ENCODE results near the gene ZNF462.

Gene ZNF462

DNA sequence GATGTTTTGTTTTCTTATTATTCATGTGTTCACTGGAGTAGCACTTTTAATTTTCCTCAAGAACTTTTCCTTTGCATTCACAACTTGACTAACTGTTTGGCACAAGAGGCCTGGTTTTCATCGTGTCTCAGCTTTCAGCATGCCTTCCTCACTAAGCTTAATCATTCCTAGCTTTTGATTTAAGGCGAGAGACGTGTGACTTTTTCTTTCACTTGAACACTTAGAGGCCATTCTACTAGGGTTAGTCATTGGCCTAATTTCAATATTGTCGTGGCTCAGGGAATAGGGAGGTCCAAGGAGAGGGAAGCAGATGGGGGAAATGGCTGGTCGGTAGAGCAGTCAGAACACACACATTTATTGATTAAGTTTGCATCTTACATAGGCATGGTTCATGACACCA is 94.0 kb downstream of the ZNF462 start:
- Histone ChIP-seq H3K27ac (ENCODE audit: poor library complexity, severe bottlenecking) (no peak overlapping the region), H3K36me3 (ENCODE audit: low read depth) (peaks cover 55% of the 10 kb centered on the region), H3K4me1 (ENCODE audit: insufficient read depth, poor library complexity, severe bottlenecking) (peaks cover 23% of the 10 kb centered on the region), H3K4me3 (ENCODE audit: severe bottlenecking) (no peak overlapping the region), H3K27me3 (ENCODE audit: insufficient read depth, poor library complexity, severe bottlenecking) (no peaks in the 10 kb centered on the region), H3K9me3 (ENCODE audit: severe bottlenecking) (no peaks in the 10 kb centered on the region)
- TF ChIP-seq, protein P1, sequence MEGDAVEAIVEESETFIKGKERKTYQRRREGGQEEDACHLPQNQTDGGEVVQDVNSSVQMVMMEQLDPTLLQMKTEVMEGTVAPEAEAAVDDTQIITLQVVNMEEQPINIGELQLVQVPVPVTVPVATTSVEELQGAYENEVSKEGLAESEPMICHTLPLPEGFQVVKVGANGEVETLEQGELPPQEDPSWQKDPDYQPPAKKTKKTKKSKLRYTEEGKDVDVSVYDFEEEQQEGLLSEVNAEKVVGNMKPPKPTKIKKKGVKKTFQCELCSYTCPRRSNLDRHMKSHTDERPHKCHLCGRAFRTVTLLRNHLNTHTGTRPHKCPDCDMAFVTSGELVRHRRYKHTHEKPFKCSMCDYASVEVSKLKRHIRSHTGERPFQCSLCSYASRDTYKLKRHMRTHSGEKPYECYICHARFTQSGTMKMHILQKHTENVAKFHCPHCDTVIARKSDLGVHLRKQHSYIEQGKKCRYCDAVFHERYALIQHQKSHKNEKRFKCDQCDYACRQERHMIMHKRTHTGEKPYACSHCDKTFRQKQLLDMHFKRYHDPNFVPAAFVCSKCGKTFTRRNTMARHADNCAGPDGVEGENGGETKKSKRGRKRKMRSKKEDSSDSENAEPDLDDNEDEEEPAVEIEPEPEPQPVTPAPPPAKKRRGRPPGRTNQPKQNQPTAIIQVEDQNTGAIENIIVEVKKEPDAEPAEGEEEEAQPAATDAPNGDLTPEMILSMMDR (IDR thresholded peaks at IDR 0.05; ENCODE audit: poor library complexity, severe bottlenecking), result no peak
- ATAC-seq (ENCODE audit: low read depth) (no peak), DNase-seq (ENCODE audit: low spot score) (no peak)

DNA sequence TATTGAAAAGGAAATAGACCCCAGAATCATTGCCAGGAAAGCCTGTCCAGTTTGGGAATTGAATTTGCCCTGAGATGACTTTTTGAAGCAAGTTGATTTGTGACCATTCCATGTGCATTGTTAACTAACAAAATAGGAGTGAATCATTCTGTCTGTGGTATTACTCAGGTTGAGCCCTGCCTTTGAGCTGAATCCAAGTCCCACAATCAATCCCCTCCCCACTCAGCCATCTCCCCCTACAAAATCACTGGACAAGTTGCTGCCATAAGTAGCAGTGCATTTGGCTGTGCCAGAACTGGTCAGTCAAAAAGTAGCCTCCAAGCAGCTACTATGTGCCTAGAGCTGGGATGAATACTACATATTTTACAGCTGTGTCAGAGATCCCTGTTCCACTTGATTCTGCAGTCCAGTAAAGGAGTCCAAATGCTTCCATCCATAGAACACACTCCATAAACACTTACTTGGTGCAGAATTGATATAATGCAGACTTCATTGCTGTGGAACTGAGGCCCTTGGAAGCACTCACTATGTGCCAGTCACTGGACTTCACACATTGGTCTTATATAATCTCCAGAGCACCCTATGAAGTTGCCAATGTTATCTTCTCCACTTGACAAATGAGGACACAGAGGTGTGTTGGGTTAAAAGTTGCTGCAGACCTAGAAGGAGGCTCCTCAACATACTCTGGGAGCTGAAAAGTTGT is 96.1 kb downstream of the ZNF462 start:
- no peak overlapping the region for H3K27ac ChIP-seq (ENCODE audit: poor library complexity, severe bottlenecking)
- TF ChIP-seq, protein P1 (IDR thresholded peaks at IDR 0.05; ENCODE audit: poor library complexity, severe bottlenecking), result no peak
- DNase-seq (ENCODE audit: low spot score) (no peak), ATAC-seq (ENCODE audit: low read depth) (peak; percentile 59; the same call in 2 of the 3 replicates)
- H3K9me3 ChIP-seq (ENCODE audit: severe bottlenecking), result no peaks in the 10 kb centered on the region
- H3K4me3 ChIP-seq (ENCODE audit: severe bottlenecking), result no peak overlapping the region
- peaks cover 29% of the 10 kb centered on the region for H3K4me1 ChIP-seq (ENCODE audit: insufficient read depth, poor library complexity, severe bottlenecking)
- peaks cover 59% of the 10 kb centered on the region for H3K36me3 ChIP-seq (ENCODE audit: low read depth)
- H3K27me3 ChIP-seq (ENCODE audit: insufficient read depth, poor library complexity, severe bottlenecking), result no peaks in the 10 kb centered on the region

DNA sequence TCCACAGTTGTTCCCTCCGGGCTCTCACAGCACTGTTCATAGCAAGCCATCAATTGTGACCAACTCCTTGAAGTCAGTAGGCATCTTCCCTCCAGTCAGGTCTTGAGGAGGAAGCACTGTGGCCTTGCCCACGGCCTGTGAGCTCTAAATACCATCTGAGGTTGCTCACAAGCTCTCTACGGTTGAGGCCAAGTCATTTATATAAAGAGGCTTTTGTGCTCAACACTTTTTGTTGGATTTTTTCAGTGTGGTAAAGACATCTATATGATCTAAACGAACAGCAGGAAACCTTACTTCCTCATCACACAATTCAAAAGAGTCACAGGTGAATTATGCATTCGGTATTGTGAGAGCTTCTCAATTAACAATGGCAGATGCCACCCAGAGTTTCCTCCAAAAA is 97.3 kb downstream of the ZNF462 start:
- no peaks in the 10 kb centered on the region for H3K27me3 ChIP-seq (ENCODE audit: insufficient read depth, poor library complexity, severe bottlenecking)
- no peak overlapping the region for H3K27ac ChIP-seq (ENCODE audit: poor library complexity, severe bottlenecking)
- no peak for ATAC-seq (ENCODE audit: low read depth)
- H3K36me3 ChIP-seq (ENCODE audit: low read depth), result peaks cover 58% of the 10 kb centered on the region
- no peaks in the 10 kb centered on the region for H3K9me3 ChIP-seq (ENCODE audit: severe bottlenecking)
- H3K4me1 ChIP-seq (ENCODE audit: insufficient read depth, poor library complexity, severe bottlenecking), result peaks cover 30% of the 10 kb centered on the region
- no peak for DNase-seq (ENCODE audit: low spot score)
- TF ChIP-seq, protein P1 (IDR thresholded peaks at IDR 0.05; ENCODE audit: poor library complexity, severe bottlenecking), result no peak
- no peak overlapping the region for H3K4me3 ChIP-seq (ENCODE audit: severe bottlenecking)

DNA sequence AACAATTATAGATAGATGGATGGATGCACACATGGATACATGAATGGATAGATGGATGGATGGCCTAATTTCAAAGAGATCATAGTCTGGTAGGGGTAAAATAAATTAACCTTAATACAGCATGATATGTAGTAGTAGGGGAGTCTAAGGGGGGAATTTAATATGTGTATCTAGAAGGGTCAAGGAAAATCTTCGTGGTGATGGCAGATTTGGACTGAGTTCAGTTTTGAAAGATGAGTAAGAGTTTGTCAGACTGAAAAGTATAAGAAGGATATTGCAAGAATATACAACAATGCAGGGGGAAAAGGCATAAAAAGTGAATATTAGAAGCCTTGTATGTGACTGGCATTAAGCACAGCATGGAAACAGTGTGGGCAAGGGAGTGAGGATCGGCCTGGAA is 98.7 kb downstream of the ZNF462 start:
- peaks cover 35% of the 10 kb centered on the region for H3K4me1 ChIP-seq (ENCODE audit: insufficient read depth, poor library complexity, severe bottlenecking)
- H3K9me3 ChIP-seq (ENCODE audit: severe bottlenecking), result no peaks in the 10 kb centered on the region
- TF ChIP-seq, protein P1 (IDR thresholded peaks at IDR 0.05; ENCODE audit: poor library complexity, severe bottlenecking), result no peak
- DNase-seq (ENCODE audit: low spot score), result no peak
- H3K36me3 ChIP-seq (ENCODE audit: low read depth), result peaks cover 61% of the 10 kb centered on the region
- no peak; the same call in 2 of the 3 replicates for ATAC-seq (ENCODE audit: low read depth)
- H3K27me3 ChIP-seq (ENCODE audit: insufficient read depth, poor library complexity, severe bottlenecking), result no peaks in the 10 kb centered on the region
- no peak overlapping the region for H3K4me3 ChIP-seq (ENCODE audit: severe bottlenecking)
- H3K27ac ChIP-seq (ENCODE audit: poor library complexity, severe bottlenecking), result peak overlapping the region; percentile 40

DNA sequence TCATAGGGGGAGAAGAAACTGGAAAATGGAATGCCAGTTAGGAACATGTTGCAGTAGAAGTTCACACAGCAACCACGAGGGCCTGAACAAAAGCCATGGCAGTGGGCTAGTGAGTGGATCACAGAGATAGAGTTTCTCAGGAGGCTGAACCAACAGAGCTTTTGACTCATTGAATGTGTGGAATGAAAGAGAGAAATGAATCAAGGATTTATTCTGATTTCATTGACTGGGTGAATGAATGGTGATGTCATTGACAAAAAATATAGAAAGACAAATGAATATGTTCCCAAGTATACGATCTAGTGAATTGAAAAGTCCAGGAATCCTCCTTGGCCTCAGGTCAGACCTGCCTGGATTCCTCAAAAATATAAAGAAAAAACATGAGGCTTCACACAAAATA is 99.2 kb downstream of the ZNF462 start:
- TF ChIP-seq, protein P1 (IDR thresholded peaks at IDR 0.05; ENCODE audit: poor library complexity, severe bottlenecking), result no peak

More for the DNA sequence above, 99.2 kb downstream of the ZNF462 start:
- DNase-seq (ENCODE audit: low spot score) (no peak), ATAC-seq (ENCODE audit: low read depth) (no peak)
- Histone ChIP-seq H3K4me1 (ENCODE audit: insufficient read depth, poor library complexity, severe bottlenecking) (peaks cover 35% of the 10 kb centered on the region), H3K4me3 (ENCODE audit: severe bottlenecking) (no peak overlapping the region), H3K27ac (ENCODE audit: poor library complexity, severe bottlenecking) (peak overlapping the region; percentile 40), H3K27me3 (ENCODE audit: insufficient read depth, poor library complexity, severe bottlenecking) (no peaks in the 10 kb centered on the region), H3K9me3 (ENCODE audit: severe bottlenecking) (no peaks in the 10 kb centered on the region), H3K36me3 (ENCODE audit: low read depth) (peaks cover 59% of the 10 kb centered on the region)
